GM12872 (cell line): ENCODE data around the gene PRDM15.

Experiments
- TF ChIP-seq, protein P1 (sequence below): IDR thresholded peaks from 3 replicates; pipeline ENCODE4 v1.5.1; 2011; ENCODE audit warnings: low read depth, mild to moderate bottlenecking, low read length, moderate library complexity; ENCODE audit not compliant: insufficient read depth

Gene PRDM15

GRCh38 chr21:41874611-41875010 lies 4.5 kb downstream of the PRDM15 start:
- TF ChIP-seq, protein P1, sequence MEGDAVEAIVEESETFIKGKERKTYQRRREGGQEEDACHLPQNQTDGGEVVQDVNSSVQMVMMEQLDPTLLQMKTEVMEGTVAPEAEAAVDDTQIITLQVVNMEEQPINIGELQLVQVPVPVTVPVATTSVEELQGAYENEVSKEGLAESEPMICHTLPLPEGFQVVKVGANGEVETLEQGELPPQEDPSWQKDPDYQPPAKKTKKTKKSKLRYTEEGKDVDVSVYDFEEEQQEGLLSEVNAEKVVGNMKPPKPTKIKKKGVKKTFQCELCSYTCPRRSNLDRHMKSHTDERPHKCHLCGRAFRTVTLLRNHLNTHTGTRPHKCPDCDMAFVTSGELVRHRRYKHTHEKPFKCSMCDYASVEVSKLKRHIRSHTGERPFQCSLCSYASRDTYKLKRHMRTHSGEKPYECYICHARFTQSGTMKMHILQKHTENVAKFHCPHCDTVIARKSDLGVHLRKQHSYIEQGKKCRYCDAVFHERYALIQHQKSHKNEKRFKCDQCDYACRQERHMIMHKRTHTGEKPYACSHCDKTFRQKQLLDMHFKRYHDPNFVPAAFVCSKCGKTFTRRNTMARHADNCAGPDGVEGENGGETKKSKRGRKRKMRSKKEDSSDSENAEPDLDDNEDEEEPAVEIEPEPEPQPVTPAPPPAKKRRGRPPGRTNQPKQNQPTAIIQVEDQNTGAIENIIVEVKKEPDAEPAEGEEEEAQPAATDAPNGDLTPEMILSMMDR: no peak

DNA sequence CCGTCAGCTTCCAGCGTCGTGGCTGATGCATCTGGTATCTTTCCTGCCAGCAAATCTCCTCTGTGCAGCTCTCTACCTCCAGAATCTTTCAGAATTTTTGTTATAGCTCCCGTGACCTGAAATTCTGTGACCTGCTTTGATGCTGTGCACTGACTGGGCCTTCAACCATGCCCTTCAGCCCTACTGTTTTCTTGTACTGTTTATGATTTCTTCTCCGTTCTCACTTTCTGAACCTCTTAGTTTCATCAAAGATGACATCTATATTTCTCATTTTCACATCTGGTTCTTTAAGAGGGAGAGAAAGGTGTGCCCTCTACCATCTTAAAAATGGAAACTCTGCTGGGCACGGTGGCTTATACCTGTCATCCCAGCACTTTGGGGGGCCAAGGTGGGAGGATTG lies 5.7 kb downstream of the PRDM15 start:
- TF ChIP-seq, protein P1: no peak

DNA sequence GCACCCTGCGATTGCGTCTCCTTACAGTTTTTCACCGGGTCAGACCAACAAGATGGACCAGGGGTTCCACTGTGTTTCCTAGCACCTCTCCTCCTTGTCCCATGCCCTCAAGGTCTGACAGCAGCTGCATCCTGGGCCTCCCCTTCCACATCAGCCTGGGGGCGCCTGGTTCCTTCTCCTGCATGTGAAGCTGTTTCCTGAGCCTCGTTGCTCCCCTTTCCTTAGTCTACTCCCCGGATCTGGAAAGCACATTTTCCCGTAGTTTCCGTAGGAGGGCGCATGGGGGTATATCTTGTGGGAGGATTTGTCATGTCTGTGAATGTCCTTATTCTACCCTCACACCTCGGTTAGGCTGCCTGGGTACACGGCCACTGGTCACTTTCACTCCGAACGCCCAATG lies 6.1 kb downstream of the PRDM15 start:
- TF ChIP-seq, protein P1: no peak

DNA sequence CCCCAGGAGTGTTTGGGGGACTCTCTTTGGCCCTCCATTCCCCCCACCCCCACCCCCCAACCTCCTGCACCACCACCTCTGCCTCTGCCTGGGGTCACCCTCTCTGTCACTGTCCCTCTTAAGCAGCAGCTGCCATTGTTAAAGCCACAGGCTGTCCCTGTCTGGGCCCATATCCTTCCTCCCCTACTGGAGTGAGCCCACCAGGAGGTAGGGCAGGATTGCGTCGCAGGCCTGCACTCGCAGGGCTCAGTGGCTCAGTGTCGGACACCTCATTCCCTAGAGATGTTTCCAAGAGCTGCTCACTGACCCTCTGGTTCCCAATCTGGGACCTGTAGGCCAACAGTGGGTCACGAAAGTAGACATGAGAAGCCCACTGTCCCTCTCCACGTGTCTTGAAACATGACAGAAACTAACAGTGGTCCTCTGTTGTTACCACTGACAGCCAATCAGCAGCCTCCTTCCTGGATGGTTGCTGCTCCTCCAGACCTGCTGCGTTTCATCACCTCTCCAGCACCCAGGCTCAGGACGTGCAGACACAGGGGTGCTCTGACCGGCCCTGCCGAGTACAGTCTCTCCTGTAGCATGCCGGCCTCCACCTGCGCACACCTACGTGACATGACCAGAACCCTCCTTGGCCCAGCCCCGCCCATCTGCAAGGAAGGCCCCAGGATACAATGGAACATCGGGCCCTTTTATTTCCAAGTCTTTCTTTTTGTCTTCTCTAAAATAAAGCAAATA lies 7.7 kb downstream of the PRDM15 start:
- TF ChIP-seq, protein P1: no peak

DNA sequence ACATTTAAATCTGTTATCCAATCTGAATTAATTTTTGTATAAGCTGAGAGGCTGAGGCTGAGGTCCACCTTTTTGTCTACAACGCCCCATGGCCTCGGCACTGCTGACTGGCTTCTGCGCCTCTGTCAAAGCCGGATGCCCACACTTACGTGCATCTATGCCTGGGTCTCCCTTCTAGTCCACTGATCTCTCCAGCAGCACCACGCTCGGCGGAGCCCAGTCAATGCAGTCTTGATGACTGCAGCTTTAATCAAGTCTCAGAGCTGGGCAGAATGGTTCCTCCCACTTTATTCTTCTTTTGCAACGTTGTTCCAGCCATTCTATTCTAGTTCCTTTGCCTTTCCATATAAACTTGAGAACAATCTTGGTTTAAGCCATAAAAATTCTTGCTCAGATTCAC lies 9.4 kb downstream of the PRDM15 start:
- TF ChIP-seq, protein P1: no peak

GRCh38 chr21:41868062-41868710 lies 11.0 kb downstream of the PRDM15 start:
- TF ChIP-seq, protein P1: no peak

GRCh38 chr21:41867313-41867712 lies 11.8 kb downstream of the PRDM15 start:
- TF ChIP-seq, protein P1: no peak
